Measurements from ENCODE around the gene FTO. TPM values are rescaled to one million over a fixed set of nuclear protein-coding genes. Genes with fewer than 3 reads are reported as not detected.

The FTO gene
- total and polyA plus RNA-seq, 12 donors = 17.8 to 310 (median 156) TPM

DNA sequence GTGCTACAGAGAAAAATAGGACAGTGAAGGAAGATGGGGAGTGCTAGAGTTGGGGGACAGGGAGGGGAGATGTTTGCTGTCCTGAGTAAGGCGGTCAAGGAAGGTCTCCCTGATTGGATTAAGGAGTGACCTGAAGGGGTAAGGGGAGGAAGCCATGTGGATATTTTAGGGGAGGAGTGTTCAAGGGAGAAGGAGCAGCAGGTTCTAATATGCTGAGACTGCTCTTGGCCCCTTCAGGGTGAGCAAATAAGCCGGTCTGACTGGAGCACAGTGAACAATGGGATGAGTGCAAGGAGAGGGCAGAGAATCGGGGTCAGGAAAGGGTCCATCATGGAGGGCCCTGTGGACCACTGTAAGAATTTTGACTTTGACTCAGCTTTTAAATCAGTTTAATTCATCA is 393.8 kb downstream of the FTO start:
- H3K4me3 ChIP-seq = no peak overlapping the region
- H3K36me3 ChIP-seq (replicated peaks in 1 of 2) = no peaks in the 10 kb centered on the region
- intact Hi-C loops (cut with DNase I) = no loop called here
- TF ChIP-seq, protein P1, sequence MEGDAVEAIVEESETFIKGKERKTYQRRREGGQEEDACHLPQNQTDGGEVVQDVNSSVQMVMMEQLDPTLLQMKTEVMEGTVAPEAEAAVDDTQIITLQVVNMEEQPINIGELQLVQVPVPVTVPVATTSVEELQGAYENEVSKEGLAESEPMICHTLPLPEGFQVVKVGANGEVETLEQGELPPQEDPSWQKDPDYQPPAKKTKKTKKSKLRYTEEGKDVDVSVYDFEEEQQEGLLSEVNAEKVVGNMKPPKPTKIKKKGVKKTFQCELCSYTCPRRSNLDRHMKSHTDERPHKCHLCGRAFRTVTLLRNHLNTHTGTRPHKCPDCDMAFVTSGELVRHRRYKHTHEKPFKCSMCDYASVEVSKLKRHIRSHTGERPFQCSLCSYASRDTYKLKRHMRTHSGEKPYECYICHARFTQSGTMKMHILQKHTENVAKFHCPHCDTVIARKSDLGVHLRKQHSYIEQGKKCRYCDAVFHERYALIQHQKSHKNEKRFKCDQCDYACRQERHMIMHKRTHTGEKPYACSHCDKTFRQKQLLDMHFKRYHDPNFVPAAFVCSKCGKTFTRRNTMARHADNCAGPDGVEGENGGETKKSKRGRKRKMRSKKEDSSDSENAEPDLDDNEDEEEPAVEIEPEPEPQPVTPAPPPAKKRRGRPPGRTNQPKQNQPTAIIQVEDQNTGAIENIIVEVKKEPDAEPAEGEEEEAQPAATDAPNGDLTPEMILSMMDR (IDR thresholded peaks at IDR 0.05) = no peak
- TF ChIP-seq POLR2A (IDR thresholded peaks at IDR 0.05) = no peak
- H3K27me3 ChIP-seq = no peaks in the 10 kb centered on the region
- DNase-seq = no peak
- WGBS, 4 donors = 74 to 94% (median 80%) methylated on average over 3 of the region's 3 CpGs
- H3K4me1 ChIP-seq (replicated peaks in 1 of 2) = peaks cover 0 to 6% of the 10 kb centered on the region in 2 donors
- no peak overlapping the region for H3K27ac ChIP-seq
- H3K9me3 ChIP-seq (replicated peaks in 1 of 3) = no peaks in the 10 kb centered on the region

DNA sequence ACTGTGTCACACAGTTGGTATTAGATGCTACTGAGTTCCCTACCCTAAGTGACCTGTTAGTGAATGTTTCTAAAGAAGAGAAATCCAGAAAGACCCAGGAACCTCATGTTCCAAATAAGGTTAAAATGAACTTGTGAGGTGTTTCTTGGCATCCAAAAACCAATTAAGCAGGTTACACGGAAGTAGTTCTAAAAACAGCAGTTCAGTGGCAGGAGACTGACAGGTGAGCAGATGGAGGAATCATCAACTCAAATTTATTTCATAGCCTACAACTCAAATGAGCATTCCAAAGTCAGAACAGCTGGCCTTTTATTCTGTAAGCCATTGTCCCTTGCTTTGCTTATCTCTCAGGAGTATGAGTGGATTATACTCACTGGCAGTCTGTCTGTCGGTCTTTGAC is 394.3 kb downstream of the FTO start:
- Histone ChIP-seq H3K4me3 (no peak overlapping the region), H3K9me3 (replicated peaks in 1 of 3) (no peaks in the 10 kb centered on the region), H3K27ac (no peak overlapping the region), H3K27me3 (no peaks in the 10 kb centered on the region), H3K4me1 (replicated peaks in 1 of 2) (peaks cover 0 to 6% of the 10 kb centered on the region in 2 donors), H3K36me3 (replicated peaks in 1 of 2) (no peaks in the 10 kb centered on the region)
- TF ChIP-seq POLR2A (IDR thresholded peaks at IDR 0.05) = no peak
- TF ChIP-seq, protein P1 (IDR thresholded peaks at IDR 0.05) = no peak
- DNase-seq = no peak
- 70 to 74% (median 72%) methylated on average over 2 of the region's 2 CpGs for WGBS, 4 donors
- intact Hi-C loops (cut with DNase I) = no loop called here

DNA sequence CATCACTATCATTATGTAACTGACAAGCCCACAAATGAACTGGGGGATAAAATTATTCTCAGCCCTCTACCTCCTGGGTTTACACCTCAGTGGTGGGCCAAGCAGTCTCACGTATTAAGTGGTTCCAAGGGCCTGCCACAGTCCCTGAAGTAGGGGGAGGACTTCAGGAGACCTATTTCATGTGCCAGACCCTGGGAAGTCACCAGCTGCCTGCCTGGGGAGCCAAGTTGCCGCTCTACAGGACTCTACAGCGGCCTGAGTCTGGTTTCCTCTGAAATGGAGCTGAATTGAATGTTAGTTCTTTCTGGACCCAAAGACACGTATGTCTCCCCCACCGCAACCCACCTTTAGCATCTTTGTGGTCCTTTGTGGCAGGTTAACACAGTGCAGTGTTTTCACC is 395.7 kb downstream of the FTO start:
- no peak overlapping the region for H3K27ac ChIP-seq
- no peaks in the 10 kb centered on the region for H3K4me1 ChIP-seq (replicated peaks in 1 of 2)
- no peaks in the 10 kb centered on the region for H3K36me3 ChIP-seq (replicated peaks in 1 of 2)
- DNase-seq = no peak
- WGBS, 4 donors = 88 to 100% (median 90%) methylated on average over 5 of the region's 5 CpGs
- no peak overlapping the region for H3K4me3 ChIP-seq
- no peaks in the 10 kb centered on the region for H3K27me3 ChIP-seq
- intact Hi-C loops (cut with DNase I) = no loop called here
- no peaks in the 10 kb centered on the region for H3K9me3 ChIP-seq (replicated peaks in 1 of 3)
- no peak for TF ChIP-seq POLR2A (IDR thresholded peaks at IDR 0.05)
- TF ChIP-seq, protein P1 (IDR thresholded peaks at IDR 0.05) = no peak

DNA sequence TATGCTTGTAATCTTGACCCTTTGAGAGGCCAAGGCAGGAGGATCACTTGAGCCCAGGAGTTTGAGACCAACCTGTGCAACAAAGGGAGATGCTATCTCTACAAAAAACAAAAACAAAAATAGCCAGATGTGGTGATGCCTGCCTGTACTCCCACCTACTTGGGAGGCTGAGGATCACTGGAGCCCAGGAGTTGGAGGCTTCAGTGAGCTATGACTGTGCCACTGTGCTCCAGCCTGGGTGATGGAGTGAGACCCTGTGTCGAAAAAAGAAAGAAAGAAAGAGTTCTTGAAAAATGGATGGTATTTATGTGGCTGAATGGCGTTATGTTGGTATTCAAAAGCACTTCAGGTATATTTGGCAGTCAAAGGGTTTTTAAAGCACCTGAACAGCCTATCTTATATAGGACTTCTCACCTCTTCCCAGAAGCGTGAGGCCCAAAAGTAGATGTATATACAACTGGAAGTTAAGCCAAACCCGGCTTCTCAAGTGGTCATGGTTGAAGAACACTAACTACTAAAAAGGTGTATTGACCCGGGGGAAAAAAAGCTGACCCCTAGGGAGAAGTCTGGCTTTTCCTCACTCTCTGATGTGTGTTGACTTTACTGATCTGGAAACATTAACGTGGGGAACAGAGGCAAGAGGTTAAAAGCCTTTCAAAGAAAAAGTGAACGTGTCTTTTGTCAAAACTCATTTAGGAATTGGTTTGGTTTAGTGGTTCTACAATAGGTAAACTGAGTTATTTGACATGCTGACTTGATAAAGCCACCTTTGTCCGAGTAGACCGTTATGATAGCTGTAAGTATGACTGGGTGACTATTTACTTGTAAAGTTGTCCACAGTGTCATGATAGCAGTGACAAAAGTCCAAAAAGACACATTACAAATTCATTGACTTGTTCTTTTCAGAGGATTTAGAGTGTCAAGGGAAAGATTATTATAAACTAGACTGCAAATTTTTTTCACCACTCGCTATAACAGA is 399.2 kb downstream of the FTO start:
- Histone ChIP-seq H3K4me3 (no peak overlapping the region), H3K9me3 (replicated peaks in 1 of 3) (no peaks in the 10 kb centered on the region), H3K36me3 (replicated peaks in 1 of 2) (no peaks in the 10 kb centered on the region), H3K27me3 (no peaks in the 10 kb centered on the region), H3K4me1 (replicated peaks in 1 of 2) (no peaks in the 10 kb centered on the region), H3K27ac (no peak overlapping the region)
- intact Hi-C loops (cut with DNase I) = no loop called here
- no peak for DNase-seq
- TF ChIP-seq, protein P1 (IDR thresholded peaks at IDR 0.05) = no peak
- no peak for TF ChIP-seq POLR2A (IDR thresholded peaks at IDR 0.05)
- 89 to 95% (median 95%) methylated on average over 10 of the region's 10 CpGs for WGBS, 4 donors

Data from adrenal gland (tissue), 12 donors.